NB4 (cell line): Measurements from ENCODE around the gene FRAS1.

Experiments
- DNase-seq: peaks from one replicate; pipeline ENCODE4 v3.0.0; 2010; ENCODE audit warnings: low read depth
- H3K4me3 ChIP-seq: one replicate; pipeline ENCODE4 v1.5.1; 2011; ENCODE audit warnings: mild to moderate bottlenecking, low read depth, low read length, moderate library complexity
- MYC ChIP-seq: IDR thresholded peaks from 2 replicates; pipeline ENCODE4 v1.6.1; 2011; ENCODE audit warnings: low read depth, low read length
- POLR2A ChIP-seq: IDR thresholded peaks from 2 replicates; pipeline ENCODE4 v1.6.1; 2011; ENCODE audit warnings: mild to moderate bottlenecking; ENCODE audit not compliant: insufficient read length; ENCODE audit errors: extremely low read depth
- TF ChIP-seq, protein P1 (sequence below): IDR thresholded peaks from 2 replicates; pipeline ENCODE4 v1.6.1; 2011; ENCODE audit warnings: low read depth, low read length
- TF ChIP-seq, protein P2 (sequence below): IDR thresholded peaks from one replicate; pipeline ENCODE4 v1.5.1; 2012; ENCODE audit warnings: low read depth, low read length

The FRAS1 gene

DNA sequence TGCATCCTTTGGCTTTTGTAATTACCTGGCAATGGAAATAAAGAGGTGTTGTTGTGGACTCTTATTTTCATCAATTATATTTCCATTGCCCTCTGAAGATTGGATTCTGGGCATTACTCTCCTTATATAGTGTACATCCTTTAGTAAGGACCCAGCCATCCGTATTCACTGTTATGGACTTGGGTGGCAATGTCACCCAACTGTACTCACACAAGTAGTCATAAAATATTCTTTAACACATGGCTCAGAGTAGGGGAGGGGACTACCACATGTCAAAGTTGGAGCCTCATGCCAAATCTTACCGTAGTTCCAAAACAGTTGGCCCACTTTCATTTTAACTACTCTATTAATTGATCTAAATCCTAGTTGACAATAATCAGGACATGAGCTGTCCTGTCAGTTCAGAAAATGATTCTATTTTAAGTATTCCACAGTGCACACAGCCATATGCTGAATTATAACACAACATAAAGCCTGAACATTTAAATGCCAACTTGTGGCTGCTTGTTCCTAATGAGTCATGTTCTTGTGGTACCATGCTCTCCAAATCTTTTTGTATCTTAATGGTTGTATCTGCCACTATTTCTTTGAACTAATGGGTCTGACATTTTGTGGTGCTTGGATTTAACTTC lies 4.9 kb downstream of the FRAS1 start:
- no peak for DNase-seq
- TF ChIP-seq, protein P1, sequence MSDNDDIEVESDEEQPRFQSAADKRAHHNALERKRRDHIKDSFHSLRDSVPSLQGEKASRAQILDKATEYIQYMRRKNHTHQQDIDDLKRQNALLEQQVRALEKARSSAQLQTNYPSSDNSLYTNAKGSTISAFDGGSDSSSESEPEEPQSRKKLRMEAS, result no peak
- TF ChIP-seq POLR2A, result no peak
- TF ChIP-seq, protein P2, sequence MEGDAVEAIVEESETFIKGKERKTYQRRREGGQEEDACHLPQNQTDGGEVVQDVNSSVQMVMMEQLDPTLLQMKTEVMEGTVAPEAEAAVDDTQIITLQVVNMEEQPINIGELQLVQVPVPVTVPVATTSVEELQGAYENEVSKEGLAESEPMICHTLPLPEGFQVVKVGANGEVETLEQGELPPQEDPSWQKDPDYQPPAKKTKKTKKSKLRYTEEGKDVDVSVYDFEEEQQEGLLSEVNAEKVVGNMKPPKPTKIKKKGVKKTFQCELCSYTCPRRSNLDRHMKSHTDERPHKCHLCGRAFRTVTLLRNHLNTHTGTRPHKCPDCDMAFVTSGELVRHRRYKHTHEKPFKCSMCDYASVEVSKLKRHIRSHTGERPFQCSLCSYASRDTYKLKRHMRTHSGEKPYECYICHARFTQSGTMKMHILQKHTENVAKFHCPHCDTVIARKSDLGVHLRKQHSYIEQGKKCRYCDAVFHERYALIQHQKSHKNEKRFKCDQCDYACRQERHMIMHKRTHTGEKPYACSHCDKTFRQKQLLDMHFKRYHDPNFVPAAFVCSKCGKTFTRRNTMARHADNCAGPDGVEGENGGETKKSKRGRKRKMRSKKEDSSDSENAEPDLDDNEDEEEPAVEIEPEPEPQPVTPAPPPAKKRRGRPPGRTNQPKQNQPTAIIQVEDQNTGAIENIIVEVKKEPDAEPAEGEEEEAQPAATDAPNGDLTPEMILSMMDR, result no peak
- no peak for TF ChIP-seq MYC
- no peak overlapping the region for H3K4me3 ChIP-seq

DNA sequence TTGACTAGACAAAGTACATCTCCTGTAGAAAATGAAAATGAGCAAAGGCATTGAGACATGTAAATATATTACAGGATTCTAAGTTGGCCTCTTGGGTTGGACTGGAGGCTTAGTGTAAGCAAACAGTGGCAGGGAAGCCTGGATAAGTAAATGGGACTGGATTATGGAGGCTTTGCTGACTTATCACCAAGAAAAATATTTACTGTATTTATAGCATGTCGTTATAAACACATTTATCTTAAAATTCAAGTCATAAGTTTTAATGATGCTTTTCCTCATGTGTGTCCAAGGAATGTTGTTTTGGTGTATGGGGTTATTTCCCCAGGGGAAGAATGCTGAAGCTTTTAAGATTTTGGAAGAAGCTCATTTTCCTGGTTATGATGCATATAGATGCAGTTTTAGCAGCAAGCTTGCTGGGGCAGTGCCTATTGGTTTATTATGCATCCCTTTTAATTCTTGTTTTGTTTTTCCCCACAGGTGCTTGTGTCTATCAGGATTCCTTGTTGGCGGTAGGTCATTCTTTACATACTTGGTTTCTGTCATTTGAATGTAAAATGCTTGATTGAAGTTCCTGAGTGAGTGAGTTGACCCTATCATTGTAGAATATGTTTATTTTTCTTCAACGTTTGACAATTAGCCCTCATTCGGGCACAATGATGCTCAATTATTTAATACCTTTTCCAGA lies 8.5 kb downstream of the FRAS1 start:
- no peak for TF ChIP-seq MYC
- TF ChIP-seq, protein P1, result no peak
- TF ChIP-seq, protein P2, result no peak
- no peak for TF ChIP-seq POLR2A
- no peak overlapping the region for H3K4me3 ChIP-seq
- no peak for DNase-seq

DNA sequence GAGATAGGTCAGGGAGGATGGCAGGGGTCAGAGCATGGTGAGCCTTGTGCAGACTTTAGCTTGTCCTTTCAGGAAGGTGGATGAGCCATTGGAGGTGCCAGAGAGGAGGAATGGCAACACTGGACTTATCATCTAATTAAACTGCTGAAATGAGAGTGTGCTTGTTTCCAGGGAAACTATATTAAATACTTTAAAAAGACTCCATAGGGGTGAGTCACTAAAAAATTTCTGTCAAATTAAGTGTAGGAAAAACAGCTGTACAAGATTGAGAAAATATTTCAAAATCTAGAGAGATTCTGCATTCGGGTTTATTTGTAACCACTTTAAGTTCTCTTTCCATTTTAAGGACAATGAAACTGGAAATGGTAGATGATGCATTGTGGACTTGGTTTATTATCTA lies 11.4 kb downstream of the FRAS1 start:
- H3K4me3 ChIP-seq, result no peak overlapping the region
- no peak for DNase-seq
- TF ChIP-seq POLR2A, result no peak
- TF ChIP-seq, protein P2, result no peak
- no peak for TF ChIP-seq MYC
- TF ChIP-seq, protein P1, result no peak

DNA sequence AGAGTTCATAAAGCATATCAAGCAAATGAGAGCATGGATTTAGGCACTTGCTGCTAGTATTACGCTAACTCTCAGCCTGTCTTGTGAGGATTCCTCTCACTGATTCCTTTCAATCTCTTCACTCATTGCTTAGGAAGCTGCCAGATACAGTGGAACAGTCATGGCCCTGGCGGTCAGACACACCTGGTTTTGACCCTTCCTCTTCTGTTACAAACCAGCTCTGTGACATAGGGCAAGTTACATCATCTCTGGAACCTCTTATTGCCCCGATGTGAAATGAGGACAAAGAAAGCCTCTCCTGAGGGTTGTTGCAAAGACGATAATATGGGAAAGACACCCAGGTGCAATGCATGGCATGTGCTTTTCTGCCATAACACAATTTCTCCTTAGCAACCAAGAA lies 12.2 kb downstream of the FRAS1 start:
- TF ChIP-seq, protein P2, result no peak
- no peak for TF ChIP-seq POLR2A
- TF ChIP-seq MYC, result no peak
- TF ChIP-seq, protein P1, result no peak
- no peak for DNase-seq
- H3K4me3 ChIP-seq, result no peak overlapping the region

DNA sequence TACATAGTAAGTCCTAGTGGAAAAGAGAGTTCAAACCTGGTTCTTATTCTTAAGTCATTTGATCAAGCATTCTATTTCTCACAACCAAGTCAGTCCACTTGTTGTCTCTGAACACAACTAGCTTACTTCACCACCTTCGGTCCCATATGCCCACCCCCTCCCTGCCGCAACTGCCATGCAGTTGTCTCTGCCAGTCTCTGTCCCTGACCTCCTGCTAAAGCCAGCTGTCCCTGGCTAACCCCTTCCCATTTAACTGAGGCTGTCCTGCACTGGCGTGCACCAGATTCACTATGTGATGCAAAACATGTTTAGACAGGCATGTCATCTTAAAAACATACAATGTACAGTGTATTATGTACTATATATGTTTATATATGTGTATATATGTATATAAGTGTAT lies 12.7 kb downstream of the FRAS1 start:
- TF ChIP-seq MYC (no peak), POLR2A (no peak)
- TF ChIP-seq, protein P1, result no peak
- TF ChIP-seq, protein P2, result no peak
- no peak for DNase-seq
- H3K4me3 ChIP-seq, result no peak overlapping the region
